ENCODE results near the gene DTX3L. TPM values are rescaled to one million over a fixed set of nuclear protein-coding genes. Genes with fewer than 3 reads are reported as not detected.

Gene DTX3L
- total RNA-seq (2022; extraction: Qiagen RNA extraction; ENCODE audit: low read depth) = 8.3 to 10.7 TPM (median 8.6 TPM) in 5 replicates

DNA sequence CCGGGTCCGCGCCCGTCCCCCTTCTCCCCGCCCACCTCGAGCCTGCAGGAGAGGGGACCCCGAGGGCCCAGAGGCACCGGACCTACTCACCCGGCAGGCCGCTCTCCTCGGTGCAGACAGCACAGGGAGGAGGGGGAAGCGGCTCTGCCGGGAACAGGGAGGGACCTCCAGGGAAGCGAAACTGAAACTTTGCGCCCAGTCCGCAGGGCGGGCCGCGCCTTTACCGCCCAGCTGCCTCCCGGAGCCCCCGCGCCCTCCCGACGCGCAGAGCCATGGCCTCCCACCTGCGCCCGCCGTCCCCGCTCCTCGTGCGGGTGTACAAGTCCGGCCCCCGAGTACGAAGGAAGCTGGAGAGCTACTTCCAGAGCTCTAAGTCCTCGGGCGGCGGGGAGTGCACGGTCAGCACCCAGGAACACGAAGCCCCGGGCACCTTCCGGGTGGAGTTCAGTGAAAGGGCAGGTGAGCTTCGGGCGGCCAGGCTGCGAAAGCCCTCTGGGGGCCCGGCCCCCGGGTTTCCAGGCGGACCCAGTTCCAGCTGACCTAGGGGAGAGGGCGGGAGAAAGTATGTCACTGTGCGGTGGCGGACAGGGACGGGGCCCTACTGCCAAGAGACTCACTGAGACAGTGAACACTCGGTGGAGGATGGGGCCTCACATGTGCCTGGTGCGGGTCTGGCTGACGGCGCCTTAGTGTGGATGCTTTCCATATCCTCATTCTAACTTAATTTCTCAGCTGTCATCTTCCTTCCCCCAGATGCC is at the start of gene DTX3L, which contains the start of gene PARP9:
Gene DTX3L, plus strand, starts transcription at position 184 of the 758 bp plus-strand sequence. Its CDS starts 89 bp downstream, at position 273.
Gene PARP9, minus strand, starts transcription at position 146 of the 758 bp plus-strand sequence. CDS start 4,680 bp downstream, outside the sequence.

DNA sequence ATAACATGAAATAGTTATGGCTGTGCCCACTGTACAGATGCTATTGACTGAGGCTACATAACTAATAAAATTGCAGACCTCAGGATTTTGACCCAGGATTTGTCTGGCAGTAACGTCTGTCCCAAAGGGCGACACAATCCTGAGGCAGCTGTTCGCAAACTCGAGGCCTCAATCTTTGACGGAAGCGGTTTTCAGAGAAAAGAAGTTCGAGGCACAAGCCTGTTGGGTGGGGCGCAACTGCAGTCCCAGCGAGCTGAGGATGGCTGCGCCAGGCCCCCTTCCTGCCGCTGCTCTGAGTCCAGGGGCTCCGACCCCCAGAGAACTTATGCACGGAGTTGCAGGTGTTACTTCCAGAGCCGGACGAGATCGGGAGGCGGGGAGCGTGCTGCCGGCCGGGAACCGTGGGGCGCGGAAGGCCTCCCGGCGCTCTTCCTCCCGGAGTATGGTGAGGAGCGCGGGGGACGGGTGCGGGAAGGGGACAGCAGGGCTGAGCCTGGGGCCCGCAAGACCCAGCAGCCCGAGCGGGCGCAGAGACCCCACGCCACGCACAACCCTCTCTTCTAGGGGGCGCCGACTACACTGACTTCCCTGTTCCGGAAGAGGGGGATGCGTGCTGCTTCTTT is 13.4 kb downstream of the DTX3L start, which contains the start of gene PARP15:
Gene PARP15, plus strand, starts transcription at position 242 of the 623 bp plus-strand sequence. Its CDS starts 18 bp downstream, at position 260.

Other genes starting within 250 kb of the DTX3L start
- gene CSTA, start 239.1 kb upstream of the DTX3L start, total RNA-seq (2022; extraction: Qiagen RNA extraction; ENCODE audit: low read depth) = 0.63 to 1.2 TPM (median 1.1 TPM) in 5 replicates
- gene MIX23, start 181.1 kb upstream of the DTX3L start, total RNA-seq (2022; extraction: Qiagen RNA extraction; ENCODE audit: low read depth) = 53.4 to 63.8 TPM (median 55.6 TPM) in 5 replicates
- 31.7 to 35.9 TPM (median 35.5 TPM) in 5 replicates for gene FAM162A, start 180.2 kb upstream of the DTX3L start, total RNA-seq (2022; extraction: Qiagen RNA extraction; ENCODE audit: low read depth)
- gene WDR5B, start 148.3 kb upstream of the DTX3L start, total RNA-seq (2022; extraction: Qiagen RNA extraction; ENCODE audit: low read depth) = 3.0 to 4.1 TPM (median 3.4 TPM) in 5 replicates
- gene KPNA1, start 49.4 kb upstream of the DTX3L start, total RNA-seq (2022; extraction: Qiagen RNA extraction; ENCODE audit: low read depth) = 54.2 to 77.3 TPM (median 66.2 TPM) in 5 replicates
- gene PARP9, start within 50 bp of the DTX3L start, total RNA-seq (2022; extraction: Qiagen RNA extraction; ENCODE audit: low read depth) = 4.9 to 7.0 TPM (median 5.5 TPM) in 5 replicates
- gene PARP15, start 13.3 kb downstream of the DTX3L start, total RNA-seq (2022; extraction: Qiagen RNA extraction; ENCODE audit: low read depth) = not detected in 5 replicates
- gene PARP14, start 116.5 kb downstream of the DTX3L start, total RNA-seq (2022; extraction: Qiagen RNA extraction; ENCODE audit: low read depth) = 10.4 to 12.2 TPM (median 11.0 TPM) in 5 replicates
- 5.5 to 6.9 TPM (median 6.3 TPM) in 5 replicates for gene HSPBAP1, start 229.5 kb downstream of the DTX3L start, total RNA-seq (2022; extraction: Qiagen RNA extraction; ENCODE audit: low read depth)
- 9.7 to 17.2 TPM (median 15.8 TPM) in 5 replicates for gene SLC49A4, start 230.7 kb downstream of the DTX3L start, total RNA-seq (2022; extraction: Qiagen RNA extraction; ENCODE audit: low read depth)

Measured in A549 treated with DMSO at 1 μM for 4 hours (cell line).